ENCODE data around the gene BRS3. TPM values are rescaled to one million over a fixed set of nuclear protein-coding genes. Genes with fewer than 3 reads are reported as not detected.

Gene BRS3
- total and polyA plus RNA-seq, 8 donors = not detected

DNA sequence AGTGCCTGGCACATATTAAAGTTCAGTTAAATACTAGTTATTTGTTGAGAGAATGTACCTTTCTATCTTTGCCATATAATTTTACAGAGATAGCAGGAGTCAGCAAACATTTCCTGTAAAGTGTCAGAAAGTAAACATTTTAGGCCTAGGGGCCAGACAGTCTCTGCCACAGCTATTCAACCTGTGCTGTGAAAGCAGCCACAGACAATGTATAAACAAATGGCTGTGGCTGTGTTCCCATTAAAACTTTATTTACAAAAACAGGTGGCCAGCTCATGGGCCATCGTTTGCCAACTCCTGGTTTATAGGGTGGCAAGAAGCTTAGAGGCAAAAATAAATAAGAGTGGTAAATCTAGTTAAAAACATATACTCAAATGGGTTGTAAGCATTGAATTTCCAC lies 34.0 kb upstream of the BRS3 start:
- 19 to 23% (median 21%) methylated on average over 1 of the region's 1 CpG for WGBS, 5 donors
- no peaks in the 10 kb centered on the region for H3K36me3 ChIP-seq
- no peak overlapping the region for H3K4me3 ChIP-seq
- no peak for TF ChIP-seq EP300 (IDR thresholded peaks at IDR 0.05)
- TF ChIP-seq CTCF (IDR thresholded peaks at IDR 0.05) = no peak
- TF ChIP-seq POLR2AphosphoS5 (IDR thresholded peaks at IDR 0.05) = no peak
- no peak for TF ChIP-seq POLR2A (IDR thresholded peaks at IDR 0.05)
- no peaks in the 10 kb centered on the region for H3K4me1 ChIP-seq
- H3K27ac ChIP-seq = no peak overlapping the region
- intact Hi-C loops (cut with DNase I; ENCODE audit: low total_unique reads) = no loop called here
- no peaks in the 10 kb centered on the region for H3K27me3 ChIP-seq
- H3K9me3 ChIP-seq = no peaks in the 10 kb centered on the region
- no peak for DNase-seq

GRCh38 chrX:136456133-136456532 lies 31.6 kb upstream of the BRS3 start:
- TF ChIP-seq CTCF (IDR thresholded peaks at IDR 0.05) (no peak), EP300 (IDR thresholded peaks at IDR 0.05) (no peak), POLR2A (IDR thresholded peaks at IDR 0.05) (no peak), POLR2AphosphoS5 (IDR thresholded peaks at IDR 0.05) (no peak)
- no peak for DNase-seq
- intact Hi-C loops (cut with DNase I; ENCODE audit: low total_unique reads) = no loop called here
- 68 to 83% (median 76%) methylated on average over 6 of the region's 6 CpGs for WGBS, 5 donors
- Histone ChIP-seq H3K27ac (no peak overlapping the region), H3K9me3 (no peaks in the 10 kb centered on the region), H3K4me3 (no peak overlapping the region), H3K27me3 (no peaks in the 10 kb centered on the region), H3K4me1 (no peaks in the 10 kb centered on the region), H3K36me3 (no peaks in the 10 kb centered on the region)

DNA sequence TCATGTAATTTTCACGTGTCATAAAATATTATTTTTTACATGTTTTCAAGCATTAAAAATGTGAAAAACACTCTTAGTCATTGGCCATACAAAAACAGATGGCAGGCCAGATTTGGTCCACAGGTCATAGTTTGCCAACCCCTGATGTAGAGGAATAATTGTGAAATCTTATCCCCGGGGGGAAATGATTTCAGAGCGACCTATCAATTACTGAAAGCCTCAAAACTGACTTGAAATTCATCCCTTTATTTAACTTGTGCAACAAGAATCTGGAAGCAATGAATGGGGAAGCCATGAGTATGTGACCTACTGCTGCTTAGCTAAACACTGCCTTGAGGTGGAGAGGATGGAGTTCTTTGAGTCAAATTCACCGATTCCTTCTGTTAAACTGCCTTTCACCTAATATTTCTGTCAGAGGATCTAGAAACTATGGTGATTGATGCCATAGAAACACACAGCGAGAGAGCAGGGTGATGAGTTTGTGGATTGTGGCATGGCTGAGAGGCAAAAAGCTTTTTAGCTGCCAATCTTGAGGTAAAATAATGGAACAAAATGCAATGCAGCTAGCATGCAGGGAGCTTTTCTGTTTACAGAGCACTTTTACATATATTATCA lies 30.3 kb upstream of the BRS3 start:
- H3K4me3 ChIP-seq = no peak overlapping the region
- DNase-seq = no peak
- no peak overlapping the region for H3K27ac ChIP-seq
- H3K36me3 ChIP-seq = no peaks in the 10 kb centered on the region
- no peaks in the 10 kb centered on the region for H3K27me3 ChIP-seq
- TF ChIP-seq CTCF (IDR thresholded peaks at IDR 0.05) (no peak), EP300 (IDR thresholded peaks at IDR 0.05) (no peak), POLR2A (IDR thresholded peaks at IDR 0.05) (no peak), POLR2AphosphoS5 (IDR thresholded peaks at IDR 0.05) (no peak)
- intact Hi-C loops (cut with DNase I; ENCODE audit: low total_unique reads) = no loop called here
- no peaks in the 10 kb centered on the region for H3K9me3 ChIP-seq
- no peaks in the 10 kb centered on the region for H3K4me1 ChIP-seq
- 49 to 74% (median 55%) methylated on average over 5 of the region's 5 CpGs for WGBS, 5 donors

DNA sequence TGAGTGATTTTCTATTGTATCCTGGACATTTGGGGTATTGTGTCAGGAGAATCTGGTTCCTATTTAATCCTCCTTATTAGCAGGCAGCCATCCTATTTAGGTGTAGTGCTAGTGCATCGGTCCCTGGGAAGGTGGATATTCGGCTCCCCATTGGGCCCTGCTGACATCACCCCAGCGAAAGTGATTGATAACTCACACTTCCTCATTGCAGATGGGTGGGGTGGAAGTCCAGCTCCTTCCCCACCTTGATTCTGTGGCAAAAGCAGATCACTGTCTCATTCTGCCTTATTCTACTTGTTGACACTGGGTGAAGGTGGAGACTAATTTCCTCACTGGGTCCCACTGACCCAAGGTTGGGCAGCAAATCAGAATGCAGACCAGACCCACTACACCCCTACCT lies 23.2 kb upstream of the BRS3 start:
- H3K36me3 ChIP-seq = no peaks in the 10 kb centered on the region
- H3K4me3 ChIP-seq = no peak overlapping the region
- H3K9me3 ChIP-seq = no peaks in the 10 kb centered on the region
- no peak for DNase-seq
- WGBS, 5 donors = 62 to 83% (median 76%) methylated on average over 1 to 3 of the region's 3 CpGs
- no peaks in the 10 kb centered on the region for H3K27me3 ChIP-seq
- intact Hi-C loops (cut with DNase I; ENCODE audit: low total_unique reads) = no loop called here
- no peak overlapping the region for H3K27ac ChIP-seq
- no peaks in the 10 kb centered on the region for H3K4me1 ChIP-seq
- TF ChIP-seq POLR2AphosphoS5 (IDR thresholded peaks at IDR 0.05) = no peak
- no peak for TF ChIP-seq POLR2A (IDR thresholded peaks at IDR 0.05)

- 44 to 87% (median 77%) methylated on average over 3 of the region's 3 CpGs for WGBS, 5 donors
- peaks cover 0 to 3% (median 0%) of the 10 kb centered on the region in 3 donors for H3K27me3 ChIP-seq
- H3K9me3 ChIP-seq = no peaks in the 10 kb centered on the region
- no peak overlapping the region for H3K27ac ChIP-seq
- TF ChIP-seq CTCF (IDR thresholded peaks at IDR 0.05) (no peak), POLR2AphosphoS5 (IDR thresholded peaks at IDR 0.05) (no peak), POLR2A (IDR thresholded peaks at IDR 0.05) (no peak)
- intact Hi-C loops (cut with DNase I; ENCODE audit: low total_unique reads) = no loop called here
- DNase-seq = no peak
- H3K4me3 ChIP-seq = no peak overlapping the region
- H3K36me3 ChIP-seq = no peaks in the 10 kb centered on the region
- no peaks in the 10 kb centered on the region for H3K4me1 ChIP-seq
These were observed 20.4 kb upstream of the BRS3 start for GRCh38 chrX:136467303-136467702.

Data from stomach (tissue), 9 donors.